GM08714 (cell line): ENCODE measurements around the gene PAGR1.
"Not testable (repeated sequence)": the region's sequence is repeated elsewhere in the genome, so short reads cannot be mapped to it uniquely, and the experiment has no call there.

Experiments
- H3K4me3 ChIP-seq: fragments of 200-500 bp; sonication (Bioruptor generic); 2 replicates; pipeline ENCODE4 v1.5.1; 2014; ENCODE audit warnings: mild to moderate bottlenecking, low read length, inconsistent platforms
- ZNF274 ChIP-seq: IDR thresholded peaks from 2 replicates; pipeline ENCODE4 v1.6.1; 2012; ENCODE audit warnings: mild to moderate bottlenecking, low read depth, low read length

PAGR1 gene

DNA sequence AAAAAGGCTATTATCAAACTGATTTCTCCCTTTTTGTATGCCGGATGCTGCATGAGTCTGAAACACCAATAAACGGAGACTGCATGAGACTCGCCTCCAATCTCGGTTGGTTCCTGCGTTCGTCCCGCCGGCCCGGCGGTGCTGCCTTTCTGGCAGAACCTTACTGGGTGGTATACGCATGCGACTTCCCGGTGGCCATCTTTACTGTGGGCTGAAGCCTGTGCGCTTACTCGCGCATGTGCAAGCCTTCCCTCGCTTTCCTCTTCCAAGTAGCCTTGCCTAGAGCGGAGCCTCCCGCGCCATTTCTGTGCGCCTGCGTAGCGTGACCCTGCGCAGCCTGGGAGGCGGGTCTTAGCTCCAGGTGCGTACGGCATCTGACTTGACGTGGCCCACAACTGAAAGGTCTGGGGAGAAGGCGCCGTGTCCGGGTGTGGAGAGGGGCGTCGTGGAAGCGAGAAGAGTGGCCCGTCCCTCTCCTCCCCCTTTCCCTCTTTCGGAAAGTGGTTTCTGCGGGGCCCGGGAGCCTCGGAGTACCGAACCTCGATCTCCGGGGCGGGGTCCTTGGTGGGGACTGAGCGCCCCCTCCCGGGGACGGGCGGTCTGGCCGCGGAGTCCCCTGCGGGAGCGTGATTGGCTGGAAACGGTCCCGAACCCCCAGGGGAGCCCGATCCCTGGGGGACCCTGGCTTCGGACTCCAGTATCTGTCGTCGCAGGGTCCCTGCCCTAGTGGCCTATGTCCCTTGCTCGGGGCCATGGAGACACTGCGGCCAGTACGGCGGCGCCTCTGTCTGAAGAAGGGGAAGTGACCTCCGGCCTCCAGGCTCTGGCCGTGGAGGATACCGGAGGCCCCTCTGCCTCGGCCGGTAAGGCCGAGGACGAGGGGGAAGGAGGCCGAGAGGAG lies at the start of gene PAGR1:
PAGR1 (plus strand) TSS at position 360 of the 901 bp plus-strand sequence; CDS start at position 734, 374 bp downstream.
- H3K4me3 ChIP-seq, result peak within 1 kb of the TSS; percentile 66
- no peak for TF ChIP-seq ZNF274

DNA sequence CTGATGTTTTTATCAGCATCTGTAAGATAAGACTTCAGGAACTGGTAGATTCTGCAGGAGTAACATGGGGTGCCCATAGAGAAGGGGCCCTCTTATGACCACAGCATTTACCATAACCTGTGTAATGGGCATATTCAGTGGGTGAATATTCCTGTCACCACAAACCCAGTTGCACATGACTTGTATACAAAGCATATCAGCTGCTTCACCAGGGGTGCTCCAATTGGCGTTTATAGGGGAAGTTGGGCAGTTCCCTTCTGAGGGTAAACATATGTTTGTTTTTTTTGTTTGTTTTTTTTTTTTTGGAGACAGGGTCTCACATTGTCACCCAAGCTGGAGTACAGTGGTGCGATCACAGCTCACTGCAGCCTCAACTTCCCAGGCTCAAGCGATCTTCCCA lies 49.4 kb upstream of the PAGR1 start:
- no peak for TF ChIP-seq ZNF274
- H3K4me3 ChIP-seq, result no peak overlapping the region

DNA sequence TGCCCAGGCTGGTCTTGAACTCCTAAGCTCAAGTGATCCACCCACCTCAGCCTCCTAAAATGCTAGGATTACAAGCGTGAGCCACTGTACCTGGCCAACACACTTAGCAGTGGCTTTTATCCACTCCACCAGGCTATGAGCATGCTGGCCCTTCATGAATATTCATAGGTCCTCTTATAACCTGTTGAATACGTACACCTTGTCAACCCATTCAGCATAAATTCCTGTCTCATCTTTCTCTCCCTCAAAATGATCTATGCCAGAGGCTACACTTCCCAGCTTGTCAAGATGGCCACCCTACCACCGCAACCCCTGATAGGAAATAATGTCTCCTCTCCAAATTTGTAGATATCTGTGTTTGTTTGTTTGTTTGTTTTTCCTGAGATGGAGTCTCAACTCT lies 48.9 kb upstream of the PAGR1 start:
- no peak overlapping the region for H3K4me3 ChIP-seq

DNA sequence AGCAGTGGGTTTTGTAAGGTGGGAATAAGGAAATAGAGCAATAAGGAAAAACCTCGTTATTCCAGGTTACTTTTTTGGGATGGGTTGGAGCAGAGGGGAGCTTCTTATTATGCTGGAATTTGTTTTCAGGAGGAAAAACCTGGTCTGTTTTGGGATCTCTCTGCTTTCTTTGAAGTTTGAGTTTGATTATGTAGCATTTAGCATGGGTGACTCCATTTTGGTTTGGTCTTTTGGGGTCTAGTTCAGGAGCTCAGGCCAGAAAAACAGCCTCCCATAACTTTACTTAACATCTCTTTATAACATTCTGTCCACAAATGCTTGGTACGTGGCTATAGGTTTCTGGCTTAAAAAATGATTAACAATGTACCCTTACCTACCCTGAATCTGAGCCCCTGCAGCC lies 46.4 kb upstream of the PAGR1 start:
- no peak for TF ChIP-seq ZNF274
- no peak overlapping the region for H3K4me3 ChIP-seq

More for the DNA sequence above, 48.9 kb upstream of the PAGR1 start:
- no peak for TF ChIP-seq ZNF274

DNA sequence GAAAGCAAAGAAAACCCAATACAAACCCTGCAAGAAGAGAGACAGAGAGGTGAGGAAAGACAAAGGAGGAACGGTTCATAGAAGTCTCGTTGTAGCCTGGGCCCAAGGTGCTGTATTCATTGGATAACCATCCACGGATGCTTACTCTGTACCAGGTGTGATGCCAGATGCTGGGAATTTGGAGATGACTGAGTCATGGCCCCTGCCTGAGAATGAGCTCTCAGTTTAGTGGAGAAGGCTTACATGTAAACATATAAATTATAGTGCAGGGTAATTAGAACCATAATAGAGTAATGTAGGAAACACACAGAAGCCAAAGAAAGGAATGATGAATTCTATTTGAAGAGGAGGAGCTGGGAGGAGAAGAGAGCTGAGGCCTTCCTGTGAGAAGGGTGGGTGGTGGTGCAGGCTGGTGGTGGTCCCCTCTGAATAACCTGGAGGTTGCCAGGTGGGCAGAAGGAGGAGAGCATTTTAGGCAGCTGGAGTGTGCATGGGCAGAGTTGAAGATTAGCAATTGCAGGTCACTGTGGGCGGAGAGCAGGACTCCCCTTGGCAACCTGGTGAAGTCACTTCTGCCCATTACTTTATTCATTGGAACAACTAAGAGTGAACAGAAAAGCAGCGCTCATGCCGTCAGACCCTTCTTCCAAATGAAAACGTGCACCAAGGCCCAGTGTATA lies 45.6 kb upstream of the PAGR1 start:
- no peak for TF ChIP-seq ZNF274
- no peak overlapping the region for H3K4me3 ChIP-seq

- H3K4me3 ChIP-seq, result not testable (repeated sequence)
These were observed 43.6 kb upstream of the PAGR1 start for GRCh38 chr16:29772330-29772729.

GRCh38 chr16:29774730-29775129 lies 41.2 kb upstream of the PAGR1 start:
- no peak overlapping the region for H3K4me3 ChIP-seq
- TF ChIP-seq ZNF274, result no peak

- no peak overlapping the region for H3K4me3 ChIP-seq
- no peak for TF ChIP-seq ZNF274
These were observed 40.1 kb upstream of the PAGR1 start for GRCh38 chr16:29775742-29776408.

DNA sequence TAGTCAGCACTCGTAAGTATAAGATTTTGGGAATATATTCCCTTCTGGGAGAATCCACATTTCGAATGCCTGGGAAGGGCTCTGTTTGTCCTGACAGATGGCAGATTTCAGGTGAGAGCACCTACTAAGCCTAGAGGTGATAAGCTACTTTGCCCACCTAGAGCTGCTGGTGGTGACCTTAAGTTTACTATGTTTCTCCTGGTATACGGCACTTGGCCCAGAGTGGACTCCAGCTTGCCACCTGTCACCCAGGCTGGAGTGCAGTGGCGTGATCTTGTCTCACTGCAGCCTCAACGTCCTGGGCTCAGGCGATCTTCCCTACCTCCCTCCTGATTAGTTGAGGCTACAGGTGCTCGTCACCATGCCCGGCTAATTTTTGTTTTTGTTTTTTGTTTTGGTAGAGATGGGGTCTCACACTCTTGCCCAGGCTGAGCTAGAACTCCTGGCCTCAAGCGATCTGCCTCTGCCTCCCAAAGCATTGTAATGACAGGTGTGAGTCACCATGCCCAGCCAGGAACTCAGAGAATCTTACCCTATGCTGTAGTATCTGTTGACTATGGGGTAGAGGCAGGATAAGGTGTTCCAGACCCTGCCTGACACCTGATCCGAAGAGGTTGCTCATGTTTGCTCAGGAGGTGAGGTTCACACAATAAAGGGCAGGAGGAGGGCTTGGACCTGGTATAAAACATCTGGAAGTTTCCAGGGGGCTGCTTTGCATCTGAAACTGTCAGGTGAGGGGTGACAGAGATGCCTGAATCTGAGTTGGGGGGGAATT lies 38.2 kb upstream of the PAGR1 start, which contains the start of gene ZG16:
ZG16 (plus strand) TSS at position 681 of the 775 bp plus-strand sequence. CDS start 1,011 bp downstream, outside the sequence.
- no peak within 1 kb of the TSS for H3K4me3 ChIP-seq
- no peak for TF ChIP-seq ZNF274

DNA sequence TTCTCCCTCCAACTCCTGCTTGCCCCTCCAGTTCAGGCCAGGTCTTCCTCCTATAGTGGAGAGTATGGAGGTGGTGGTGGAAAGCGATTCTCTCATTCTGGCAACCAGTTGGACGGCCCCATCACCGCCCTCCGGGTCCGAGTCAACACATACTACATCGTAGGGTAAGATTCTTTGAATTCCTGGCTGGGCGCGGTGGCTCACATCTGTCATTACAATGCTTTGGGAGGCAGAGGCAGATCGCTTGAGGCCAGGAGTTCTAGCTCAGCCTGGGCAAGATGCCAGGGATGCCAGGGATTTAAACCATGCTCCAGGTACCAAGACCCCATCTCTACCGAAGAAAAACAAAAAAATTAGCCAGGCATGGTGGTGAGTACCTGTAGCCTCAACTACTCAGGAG lies 36.5 kb upstream of the PAGR1 start:
- H3K4me3 ChIP-seq, result no peak overlapping the region
- no peak for TF ChIP-seq ZNF274

- not testable (repeated sequence) for H3K4me3 ChIP-seq
These were observed 32.6 kb upstream of the PAGR1 start for GRCh38 chr16:29783094-29783953.

DNA sequence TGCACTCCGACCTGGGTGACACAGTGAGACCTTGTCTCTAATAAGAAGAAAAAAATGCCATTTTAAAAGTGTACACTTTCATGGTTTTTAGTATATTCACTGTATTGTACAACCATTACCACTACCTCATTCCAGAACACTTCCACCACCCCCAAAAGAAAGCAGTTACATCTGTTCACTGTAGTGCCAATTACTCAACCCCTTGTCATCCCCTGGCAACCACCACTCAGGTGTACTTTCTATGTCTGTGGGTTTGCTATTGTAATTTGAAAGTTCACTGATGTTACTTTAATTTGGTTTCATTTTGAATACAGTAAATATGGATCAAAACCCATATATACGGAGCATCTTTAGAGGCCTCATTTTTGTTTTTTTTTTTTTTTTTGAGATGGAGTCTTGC lies 31.8 kb upstream of the PAGR1 start:
- no peak for TF ChIP-seq ZNF274
- H3K4me3 ChIP-seq, result no peak overlapping the region

DNA sequence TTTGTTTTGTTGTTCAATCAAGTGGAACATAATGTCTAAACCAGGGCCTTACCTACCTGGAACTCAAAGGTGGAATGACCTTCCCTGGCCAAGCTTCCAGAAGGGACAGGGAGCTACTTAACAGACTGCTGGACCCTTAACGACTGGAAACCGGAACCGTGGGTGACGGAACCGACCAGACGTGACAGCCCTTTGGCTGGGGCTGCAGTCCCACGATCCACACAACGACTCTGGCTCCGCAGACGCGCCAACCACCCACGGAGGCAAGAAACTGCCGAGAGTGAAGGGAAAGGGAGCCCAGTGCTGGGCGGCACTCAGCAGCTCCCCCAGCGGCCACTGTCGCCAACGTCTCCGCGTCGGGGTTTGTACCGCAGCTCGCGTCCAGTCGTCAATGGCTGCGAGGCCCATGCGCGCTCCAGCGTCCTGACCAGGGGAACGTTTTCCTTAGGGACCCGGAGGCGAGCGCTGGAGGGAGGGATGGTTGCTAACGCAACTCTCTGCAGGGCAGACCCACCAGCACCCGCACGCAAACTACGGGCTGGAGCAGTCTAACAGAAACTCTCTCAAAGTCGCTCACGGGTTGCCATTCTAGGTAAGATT lies 31.0 kb upstream of the PAGR1 start:
- TF ChIP-seq ZNF274, result no peak
- no peak overlapping the region for H3K4me3 ChIP-seq

- H3K4me3 ChIP-seq, result not testable (repeated sequence)
These were observed 28.8 kb upstream of the PAGR1 start for GRCh38 chr16:29787155-29787554.
